ENCODE measurements around the gene ALDH16A1.

DNA sequence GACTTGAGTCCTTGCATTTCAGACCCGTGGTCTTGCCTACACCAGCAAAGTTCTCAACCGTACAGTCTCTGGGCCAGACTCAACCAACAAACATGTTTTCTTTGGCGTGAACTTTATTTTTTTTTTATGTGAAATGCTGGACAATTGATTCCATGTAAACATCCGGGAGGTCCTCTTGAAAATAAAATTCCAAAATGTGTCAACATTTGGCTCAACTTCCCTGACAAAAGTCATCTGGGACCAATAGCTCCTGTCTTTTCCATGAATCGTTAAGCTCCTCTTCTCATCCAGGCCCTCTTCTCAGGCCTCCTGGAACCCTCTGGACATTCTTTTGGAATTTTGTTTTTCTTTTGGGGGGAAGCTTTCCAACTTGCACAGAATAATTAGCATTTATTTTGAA, 2.7 kb downstream of the ALDH16A1 start:
- TF ChIP-seq, protein P1, sequence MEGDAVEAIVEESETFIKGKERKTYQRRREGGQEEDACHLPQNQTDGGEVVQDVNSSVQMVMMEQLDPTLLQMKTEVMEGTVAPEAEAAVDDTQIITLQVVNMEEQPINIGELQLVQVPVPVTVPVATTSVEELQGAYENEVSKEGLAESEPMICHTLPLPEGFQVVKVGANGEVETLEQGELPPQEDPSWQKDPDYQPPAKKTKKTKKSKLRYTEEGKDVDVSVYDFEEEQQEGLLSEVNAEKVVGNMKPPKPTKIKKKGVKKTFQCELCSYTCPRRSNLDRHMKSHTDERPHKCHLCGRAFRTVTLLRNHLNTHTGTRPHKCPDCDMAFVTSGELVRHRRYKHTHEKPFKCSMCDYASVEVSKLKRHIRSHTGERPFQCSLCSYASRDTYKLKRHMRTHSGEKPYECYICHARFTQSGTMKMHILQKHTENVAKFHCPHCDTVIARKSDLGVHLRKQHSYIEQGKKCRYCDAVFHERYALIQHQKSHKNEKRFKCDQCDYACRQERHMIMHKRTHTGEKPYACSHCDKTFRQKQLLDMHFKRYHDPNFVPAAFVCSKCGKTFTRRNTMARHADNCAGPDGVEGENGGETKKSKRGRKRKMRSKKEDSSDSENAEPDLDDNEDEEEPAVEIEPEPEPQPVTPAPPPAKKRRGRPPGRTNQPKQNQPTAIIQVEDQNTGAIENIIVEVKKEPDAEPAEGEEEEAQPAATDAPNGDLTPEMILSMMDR (IDR thresholded peaks at IDR 0.05; ENCODE audit: low read depth, low read length, poor library complexity, severe bottlenecking), result no peak
- no peak for TF ChIP-seq EZH2phosphoT487 (IDR thresholded peaks at IDR 0.05; ENCODE audit: borderline replicate concordance, low read length)

All from DOHH2 (cell line).